Peyer's patch (tissue), 4 donors: ENCODE measurements around the gene KRTAP5-4.
"Not testable (repeated sequence)": the region's sequence is repeated elsewhere in the genome, so short reads cannot be mapped to it uniquely, and the experiment has no call there.

Experiments used
- CTCF ChIP-seq, 6 experiments: fragments of 450-650 bp in 4 of 6; fragments of 200-600 bp in 2 of 6; sonication (generic) in 1 of 6; IDR thresholded peaks; one replicate each; pipeline ENCODE4 v1.5.1; 2017 to 2019; ENCODE audit warnings: antibody characterized with exemption in 6 of 6, mild to moderate bottlenecking in 3 of 6, moderate library complexity in 1 of 6
- POLR2A ChIP-seq, 2 donors: fragments of 450-650 bp; IDR thresholded peaks; one replicate each; pipeline ENCODE4 v1.5.1; 2017; ENCODE audit warnings: antibody characterized with exemption in 2 of 2, mild to moderate bottlenecking in 2 of 2, moderate library complexity in 2 of 2

GRCh38 chr11:1589191-1589963 lies 32.6 kb downstream of the KRTAP5-4 start:
- TF ChIP-seq CTCF, POLR2A (IDR thresholded peaks at IDR 0.05): not testable (repeated sequence)
